DMS 273 treated with DMSO at 0.1 percent for 48 hours (cell line): ENCODE data around the gene DOK5.

ENCODE experiments used
- DNase-seq: peaks from one replicate; lab custom pipeline; 2025; lab: John Stamatoyannopoulos, UW

DOK5 gene

DNA sequence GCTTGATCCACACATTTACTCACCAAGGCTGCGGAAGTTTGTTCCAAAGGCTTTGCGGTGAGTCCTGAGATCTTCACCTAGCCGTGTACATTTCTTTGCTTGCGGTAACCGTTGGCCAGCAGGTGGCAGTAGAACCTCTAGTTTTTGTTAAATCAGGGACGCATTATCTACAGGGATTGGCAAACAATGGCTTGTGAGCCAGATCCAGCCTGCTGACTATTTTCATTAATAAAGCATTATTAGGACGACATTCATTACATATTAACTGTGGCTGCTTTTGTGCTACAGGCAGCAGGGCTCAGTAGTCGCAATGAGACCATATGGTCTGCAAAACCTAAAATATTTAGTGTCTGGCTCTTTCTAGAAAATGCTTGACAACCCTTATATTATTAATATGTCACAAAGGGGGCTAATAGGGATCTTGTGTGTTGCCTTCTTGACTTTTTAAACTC lies 174.1 kb downstream of the DOK5 start:
- no peak for DNase-seq

DNA sequence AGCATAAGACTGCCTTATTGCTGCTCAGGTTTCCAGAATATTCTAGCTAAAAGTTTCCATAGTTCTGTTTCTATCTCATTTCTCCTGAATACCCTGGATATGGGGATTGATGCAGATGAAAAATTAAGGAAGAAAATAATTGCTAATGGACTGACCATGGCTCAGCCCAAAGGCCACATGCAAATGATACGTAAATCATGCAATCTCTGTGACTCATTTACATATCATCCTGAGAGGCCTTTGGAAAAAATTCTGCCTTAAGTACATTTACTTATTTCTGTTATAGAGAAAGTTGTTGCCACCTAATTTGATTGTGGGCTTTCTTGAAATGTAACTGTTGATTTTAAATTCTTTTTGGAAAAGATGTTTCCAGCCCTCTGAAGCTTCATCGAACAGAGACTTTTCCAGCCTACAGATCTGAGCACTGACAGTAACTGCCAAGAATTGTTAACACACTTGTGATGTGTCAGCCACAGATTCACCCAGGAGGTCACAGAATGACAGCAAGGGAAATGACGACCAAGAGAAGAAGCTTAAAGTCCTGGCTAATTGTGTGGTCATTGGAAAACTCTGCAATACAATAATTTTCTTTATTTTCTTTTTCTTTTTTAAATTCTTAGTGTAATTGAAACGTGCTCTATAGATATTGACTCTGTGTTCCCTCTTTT lies 174.8 kb downstream of the DOK5 start:
- no peak for DNase-seq

- no peak for DNase-seq
Measured at GRCh38 chr20:54651252-54651651, 175.9 kb downstream of the DOK5 start.

GRCh38 chr20:54654450-54654849 lies 179.1 kb downstream of the DOK5 start:
- no peak for DNase-seq

GRCh38 chr20:54657268-54657826 lies 182.0 kb downstream of the DOK5 start:
- DNase-seq, result no peak

- no peak for DNase-seq
Measured at GRCh38 chr20:54658525-54658924, 183.1 kb downstream of the DOK5 start.

GRCh38 chr20:54661265-54661664 lies 185.9 kb downstream of the DOK5 start:
- DNase-seq, result no peak

- DNase-seq, result no peak
Measured at GRCh38 chr20:54661880-54662465, 186.6 kb downstream of the DOK5 start.

- DNase-seq, result no peak
Measured at GRCh38 chr20:54665812-54666211, 190.4 kb downstream of the DOK5 start.

DNA sequence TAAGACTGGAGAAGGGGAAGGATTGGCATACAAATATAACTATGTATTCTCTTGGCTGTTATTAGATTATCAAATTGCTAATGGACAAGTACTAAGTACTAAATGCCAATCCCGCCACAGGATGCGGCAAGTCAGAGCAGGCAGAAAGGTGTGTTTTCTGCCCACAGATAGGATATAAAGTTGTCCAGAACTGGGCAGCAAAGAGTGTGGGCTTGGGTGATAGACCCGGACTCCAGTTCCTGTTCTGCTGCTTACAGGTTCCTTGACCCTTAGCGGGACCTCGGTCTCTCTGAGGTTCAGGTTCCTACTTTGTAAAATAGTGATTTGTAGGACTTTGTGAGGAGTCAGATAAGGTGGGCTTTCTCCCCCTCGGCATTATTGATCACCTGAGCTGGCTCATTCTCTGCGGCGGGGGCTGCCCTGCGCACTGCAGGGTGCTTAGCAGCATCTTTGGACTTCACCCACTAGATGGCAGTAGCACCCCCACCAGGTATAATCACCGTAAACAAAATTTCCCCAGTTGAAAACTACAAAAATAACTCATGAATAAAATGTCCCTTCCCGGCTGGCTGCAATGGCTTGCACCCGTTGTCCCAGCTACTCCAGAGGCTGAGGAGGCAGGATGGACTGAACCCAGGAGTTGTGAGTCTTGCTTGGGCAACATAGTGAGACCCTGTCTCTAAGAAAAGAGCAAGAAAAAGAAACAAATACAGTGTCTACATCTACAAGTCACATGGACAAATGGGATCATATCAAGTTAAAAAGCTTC lies 193.1 kb downstream of the DOK5 start:
- DNase-seq, result no peak

DNA sequence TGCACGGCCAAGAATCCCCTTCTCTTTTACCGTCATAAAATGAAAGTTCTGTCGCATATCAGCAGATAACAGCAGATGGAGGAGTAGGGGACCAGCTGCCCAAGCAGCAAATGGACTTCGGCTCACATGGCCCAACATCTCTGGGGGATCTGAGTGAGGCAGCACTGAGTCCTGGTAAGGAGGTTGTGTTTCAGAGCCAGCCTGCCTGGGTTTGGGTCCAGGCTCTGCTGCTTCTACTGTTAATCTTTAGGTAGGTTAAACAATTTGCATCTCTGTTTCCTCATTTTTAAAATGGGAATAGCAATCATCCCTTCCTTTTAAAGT lies 193.6 kb downstream of the DOK5 start:
- no peak for DNase-seq

DNA sequence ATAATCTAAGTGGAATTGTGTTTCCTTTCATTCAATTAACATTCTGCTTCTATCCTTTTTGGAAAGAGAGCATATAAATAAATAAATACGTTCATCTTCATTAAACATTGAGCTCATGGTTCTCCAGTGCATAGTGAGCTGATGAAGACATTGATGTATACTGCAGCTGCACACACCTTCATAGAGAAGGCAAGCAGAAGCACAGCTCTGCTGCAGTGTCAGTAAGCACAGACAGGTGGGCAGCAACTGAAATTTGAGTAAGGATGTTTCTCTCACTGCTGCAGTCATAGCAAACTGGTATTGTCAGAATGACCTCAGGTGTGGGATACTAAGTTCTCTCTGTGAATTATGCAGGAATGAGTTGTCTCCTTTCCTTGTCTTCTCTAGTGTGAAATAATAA lies 202.9 kb downstream of the DOK5 start:
- DNase-seq, result no peak

DNA sequence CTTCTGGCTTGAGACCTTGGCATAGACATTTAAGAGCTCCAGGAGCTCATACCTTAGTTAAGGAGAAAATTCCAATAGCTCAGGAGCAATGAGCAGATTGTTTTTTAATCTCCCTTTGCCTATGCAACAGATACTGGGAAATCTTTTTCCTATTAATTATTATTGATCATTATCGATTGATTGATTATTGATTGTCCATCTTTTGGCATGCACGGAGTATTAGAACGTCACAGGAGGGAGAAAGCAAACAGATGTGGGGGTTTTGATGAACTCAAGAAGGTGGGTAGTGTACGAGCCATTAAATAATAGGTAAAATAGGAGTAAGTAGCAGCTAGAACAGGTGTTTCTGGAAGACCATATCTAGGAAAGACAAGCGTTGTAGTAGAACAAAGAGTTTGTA lies 205.0 kb downstream of the DOK5 start:
- no peak for DNase-seq

DNA sequence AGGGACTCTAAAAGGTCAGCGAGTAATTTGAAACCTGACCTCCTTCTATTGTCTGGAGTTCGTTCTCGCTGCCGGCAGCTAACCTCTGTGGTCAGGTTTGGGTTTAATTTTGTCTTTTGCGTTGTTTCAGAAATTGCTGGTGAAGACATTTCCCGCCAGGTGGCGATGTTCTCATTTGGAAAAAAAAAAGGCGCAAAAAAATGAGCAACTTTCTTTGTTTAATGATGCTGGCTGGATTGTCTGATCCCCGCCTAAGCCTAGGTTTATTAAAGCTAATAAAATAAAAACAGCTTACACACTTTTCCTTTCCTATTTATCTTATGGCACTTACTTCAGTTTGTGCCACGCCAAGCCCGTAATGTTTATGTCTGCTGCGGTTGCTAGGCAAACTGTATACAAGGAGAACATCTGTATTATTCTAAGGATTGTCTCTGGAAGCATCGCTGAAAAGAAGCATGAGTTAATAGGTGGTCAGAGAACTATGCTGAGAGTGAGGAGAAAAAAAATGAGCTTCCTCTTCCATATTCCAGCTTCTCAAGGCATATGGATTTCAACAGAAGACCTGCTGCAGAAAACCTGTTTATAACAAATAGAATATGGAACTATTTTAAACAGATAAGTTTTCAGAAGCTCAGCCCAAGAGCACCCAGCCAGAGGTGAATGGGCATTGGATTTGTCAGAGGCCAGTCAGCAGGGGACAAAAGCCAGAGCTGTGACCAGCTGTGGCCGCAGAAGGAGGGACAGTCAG lies 205.7 kb downstream of the DOK5 start:
- no peak for DNase-seq

DNA sequence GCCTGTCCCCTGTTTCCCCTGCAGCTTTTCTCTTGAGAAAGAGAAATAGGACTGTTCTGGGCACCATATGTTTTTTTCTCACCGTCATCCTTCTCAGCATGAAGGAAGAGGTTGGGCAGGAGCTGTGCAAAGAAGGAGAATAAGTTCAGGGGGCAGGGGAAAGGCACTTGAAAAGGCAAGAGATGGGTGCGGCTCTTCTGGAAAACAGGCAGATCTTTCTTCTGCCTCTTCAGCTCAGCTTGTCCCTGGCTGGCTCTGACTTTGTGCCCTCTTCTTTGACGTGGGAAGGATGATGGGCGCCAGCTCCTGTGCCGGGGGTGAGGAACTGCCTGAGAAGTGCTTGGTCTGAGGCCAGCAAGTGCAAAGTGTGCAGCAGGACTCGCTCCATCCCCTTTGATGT lies 206.5 kb downstream of the DOK5 start:
- no peak for DNase-seq

DNA sequence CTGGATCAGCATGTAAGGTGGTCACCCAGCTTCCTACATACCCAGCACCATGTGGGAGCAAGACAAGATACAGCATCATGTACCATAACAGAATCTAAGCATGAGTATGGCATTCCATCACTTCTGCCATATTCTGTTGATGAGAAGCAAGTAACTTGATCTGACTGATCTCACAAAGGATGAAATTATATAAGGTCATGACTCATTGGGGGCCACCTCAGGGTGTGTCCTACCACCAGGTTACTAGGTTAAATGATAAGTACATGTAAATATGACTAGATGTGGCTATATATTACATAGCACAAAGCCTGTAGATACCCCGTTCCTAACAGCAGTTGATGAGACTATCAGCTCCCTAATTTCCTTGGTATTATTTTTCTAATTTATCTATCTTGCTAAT lies 213.1 kb downstream of the DOK5 start:
- no peak for DNase-seq

- no peak for DNase-seq
Measured at GRCh38 chr20:54690323-54690722, 214.9 kb downstream of the DOK5 start.

DNA sequence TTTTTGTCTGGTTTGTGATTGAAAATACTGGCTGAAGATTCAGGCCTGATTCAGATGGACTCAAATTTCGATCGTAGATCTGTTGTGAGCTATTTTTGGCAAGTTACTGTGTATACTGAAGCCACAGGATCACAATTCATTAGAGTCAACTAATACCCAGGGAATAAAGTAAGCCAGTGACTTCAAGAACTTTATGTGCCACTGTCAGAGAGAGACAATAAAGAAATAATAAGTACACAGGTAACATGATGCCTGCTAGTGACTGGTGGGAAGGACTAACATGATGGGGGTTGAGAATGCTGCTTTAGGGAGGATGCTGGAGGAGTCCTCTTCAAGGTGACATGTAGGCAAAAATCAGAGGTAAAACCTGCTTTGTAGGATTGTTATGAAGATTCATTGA lies 215.9 kb downstream of the DOK5 start:
- no peak for DNase-seq

DNA sequence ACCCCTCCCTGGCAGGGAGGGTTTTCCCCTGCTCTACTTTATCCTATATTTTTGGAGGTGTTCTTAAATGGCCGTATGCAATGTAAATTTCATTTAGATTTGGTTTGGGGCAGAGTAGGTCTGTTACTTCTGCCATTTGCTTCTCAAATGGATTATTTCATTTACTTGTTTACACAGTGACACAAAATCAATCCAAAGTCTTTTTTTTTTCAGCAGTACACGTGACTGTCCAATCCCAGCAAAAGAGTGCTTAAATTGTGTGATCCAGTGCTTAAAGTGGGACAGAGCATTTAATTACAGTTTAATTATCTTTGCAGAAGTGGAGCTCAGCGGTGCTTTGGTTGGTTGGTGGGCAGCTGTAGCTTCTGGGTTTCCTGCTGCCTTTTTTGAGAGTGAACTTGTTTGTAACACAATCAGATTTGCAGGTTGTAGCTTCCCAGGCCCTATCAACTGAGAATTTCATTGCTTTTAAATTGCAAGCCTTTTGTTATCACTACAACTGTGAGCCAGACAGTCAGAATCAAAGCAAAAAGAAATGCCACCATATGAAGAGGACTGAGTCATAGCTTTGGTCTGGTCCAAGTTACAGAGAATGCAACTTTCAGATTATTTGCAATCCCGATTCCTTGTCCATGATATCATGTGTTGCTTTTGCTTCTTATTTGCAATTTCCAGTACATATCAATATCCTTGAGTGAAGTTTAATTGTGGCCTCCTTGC lies 216.9 kb downstream of the DOK5 start:
- no peak for DNase-seq

GRCh38 chr20:54694516-54694915 lies 219.1 kb downstream of the DOK5 start:
- no peak for DNase-seq

- no peak for DNase-seq
Measured at GRCh38 chr20:54698373-54698772, 223.0 kb downstream of the DOK5 start.
